GM21619 (cell line): Measurements from ENCODE around the gene OR5K2.

ENCODE experiments used
- ATAC-seq: cut with Tn5 transposase; IDR thresholded peaks from one replicate; pipeline ENCODE4 v1.9.1; 2021; ENCODE audit not compliant: unreplicated experiment

Gene OR5K2

GRCh38 chr3:98521897-98522543 lies 24.5 kb downstream of the OR5K2 start:
- peak; percentile 35 for ATAC-seq

- ATAC-seq: peak; percentile 86
Measured at GRCh38 chr3:98522544-98523281, 25.2 kb downstream of the OR5K2 start, which contains the start of gene CLDND1. Gene CLDND1, minus strand, starts transcription at chr3:98522902. Its CDS starts 1,478 bp downstream, at chr3:98521424.

GRCh38 chr3:98525494-98525893 lies 28.0 kb downstream of the OR5K2 start:
- no peak for ATAC-seq

DNA sequence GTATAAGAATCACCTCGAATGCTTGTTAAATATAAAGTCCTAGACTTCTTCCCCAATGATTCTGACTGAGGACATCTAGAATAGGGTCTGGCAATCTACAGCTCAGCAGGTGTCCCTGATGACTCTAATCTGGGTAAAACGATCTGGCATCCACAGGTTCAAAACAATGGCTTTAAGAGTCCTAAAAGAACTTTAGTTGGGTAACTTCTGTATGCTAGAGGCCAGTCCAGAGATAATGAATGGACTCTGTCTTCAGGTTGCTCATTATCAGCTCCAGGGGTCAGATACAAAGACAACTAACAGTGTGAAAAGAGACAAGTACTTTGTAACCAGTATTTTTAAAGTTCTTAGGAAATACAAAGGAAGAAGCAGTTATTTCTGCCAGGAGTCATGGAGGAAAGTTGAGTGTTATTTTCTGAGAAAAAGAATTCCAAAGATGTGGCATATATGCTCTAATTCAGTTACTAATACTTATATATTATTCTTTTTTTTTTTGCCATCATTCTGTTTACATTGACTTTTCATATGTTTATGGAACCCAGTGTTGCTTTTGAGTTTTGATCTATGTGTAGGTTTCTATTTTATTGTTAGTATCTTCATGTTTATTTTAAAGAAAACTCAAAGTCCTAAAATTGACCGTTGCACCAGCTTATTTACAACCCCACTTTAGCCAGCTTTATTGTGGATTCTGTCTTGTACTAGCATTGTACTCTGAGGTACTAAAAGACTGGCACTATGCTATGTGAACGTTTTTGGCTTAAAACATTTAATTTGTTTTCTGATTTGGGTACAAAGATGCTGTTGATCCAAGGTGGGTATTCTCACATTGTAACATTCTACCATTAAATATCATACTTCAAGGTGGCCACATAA lies 31.2 kb downstream of the OR5K2 start:
- no peak for ATAC-seq

DNA sequence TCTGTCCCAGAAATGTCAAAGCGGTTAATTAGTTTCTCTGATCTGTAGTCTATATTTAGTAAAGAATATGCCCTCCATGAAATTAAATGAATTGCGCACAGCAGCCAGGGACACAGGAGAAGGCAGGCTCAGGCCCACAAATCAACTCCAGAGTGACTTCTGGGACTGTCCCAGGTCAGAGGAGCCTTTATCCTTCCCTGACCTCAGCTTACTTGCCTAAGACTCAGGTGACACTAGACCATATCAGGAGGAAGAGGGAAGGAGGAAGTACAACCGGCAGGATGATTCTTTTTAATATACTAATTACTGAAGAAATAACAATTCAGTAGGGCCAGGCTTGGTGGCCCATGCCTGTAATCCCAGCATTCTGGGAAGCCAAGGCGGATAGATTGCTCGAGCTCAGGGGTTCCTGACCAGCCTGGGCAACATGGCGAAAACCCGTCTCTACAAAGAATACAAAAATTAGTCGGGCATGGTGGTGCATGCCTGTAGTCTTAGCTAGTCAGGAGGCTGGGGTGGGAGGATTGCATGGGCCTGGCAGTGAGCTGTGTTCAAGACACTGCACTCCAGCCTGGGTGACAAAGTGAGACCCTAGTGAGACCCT lies 32.5 kb downstream of the OR5K2 start:
- no peak for ATAC-seq

DNA sequence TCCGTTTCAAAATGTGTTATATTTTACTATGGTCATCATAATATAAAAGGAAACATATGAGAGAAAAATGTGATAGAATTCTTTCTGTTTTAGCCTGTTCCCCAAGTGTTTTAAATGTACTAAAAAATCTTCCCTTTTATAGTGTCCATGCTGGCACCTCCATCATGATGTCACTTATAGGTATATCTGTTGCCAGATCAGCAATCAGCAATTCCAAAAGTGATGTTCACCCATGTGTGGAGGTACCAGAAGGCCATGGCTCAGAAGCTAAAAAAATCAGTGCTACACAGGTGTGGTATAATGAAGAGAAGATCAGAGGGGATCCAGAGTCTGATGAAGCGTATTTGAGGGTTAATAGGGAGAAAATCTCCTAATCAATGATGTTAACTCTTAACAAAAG lies 33.2 kb downstream of the OR5K2 start:
- no peak for ATAC-seq

- peak; percentile 29 for ATAC-seq
Measured at GRCh38 chr3:98531622-98532274, 34.3 kb downstream of the OR5K2 start, which contains the start of gene GPR15. Gene GPR15, plus strand, starts transcription at chr3:98531978. Its CDS starts 56 bp downstream, at chr3:98532034.

- no peak for ATAC-seq
Measured at GRCh38 chr3:98532275-98532637, 34.8 kb downstream of the OR5K2 start.

GRCh38 chr3:98532709-98533571 lies 35.5 kb downstream of the OR5K2 start:
- ATAC-seq: no peak

- ATAC-seq: no peak
Measured at GRCh38 chr3:98534168-98534567, 36.7 kb downstream of the OR5K2 start.

GRCh38 chr3:98534734-98535133 lies 37.3 kb downstream of the OR5K2 start:
- ATAC-seq: no peak

DNA sequence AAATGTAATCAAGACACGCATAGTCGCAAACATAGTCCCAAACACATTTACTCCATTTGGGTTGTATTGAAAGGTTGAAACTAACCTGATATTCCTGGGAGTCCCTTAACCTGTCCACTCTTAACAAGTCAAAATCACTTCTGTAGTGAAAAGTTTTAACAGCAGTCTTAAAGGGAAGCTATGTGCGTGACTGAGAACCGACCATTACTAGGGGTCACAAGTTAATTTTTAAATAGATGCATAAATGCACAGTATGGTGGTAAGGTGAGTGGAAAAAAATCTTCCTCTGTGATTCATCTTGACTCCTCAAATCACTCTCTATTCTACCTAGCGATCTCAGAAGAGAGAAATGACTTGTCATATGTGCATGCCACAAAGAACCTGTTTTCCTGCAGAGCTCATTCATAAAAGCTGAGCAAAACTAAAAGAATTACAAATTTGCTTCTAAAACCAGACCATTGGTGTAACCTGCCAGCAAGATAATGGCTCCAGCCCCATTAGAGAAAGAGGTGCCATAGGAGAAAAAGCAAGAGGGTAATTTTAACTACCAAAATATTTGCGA lies 39.1 kb downstream of the OR5K2 start:
- ATAC-seq: peak; percentile 74

GRCh38 chr3:98540346-98540745 lies 42.9 kb downstream of the OR5K2 start:
- ATAC-seq: peak; percentile 43

- no peak for ATAC-seq
Measured at GRCh38 chr3:98541695-98542094, 44.2 kb downstream of the OR5K2 start.

DNA sequence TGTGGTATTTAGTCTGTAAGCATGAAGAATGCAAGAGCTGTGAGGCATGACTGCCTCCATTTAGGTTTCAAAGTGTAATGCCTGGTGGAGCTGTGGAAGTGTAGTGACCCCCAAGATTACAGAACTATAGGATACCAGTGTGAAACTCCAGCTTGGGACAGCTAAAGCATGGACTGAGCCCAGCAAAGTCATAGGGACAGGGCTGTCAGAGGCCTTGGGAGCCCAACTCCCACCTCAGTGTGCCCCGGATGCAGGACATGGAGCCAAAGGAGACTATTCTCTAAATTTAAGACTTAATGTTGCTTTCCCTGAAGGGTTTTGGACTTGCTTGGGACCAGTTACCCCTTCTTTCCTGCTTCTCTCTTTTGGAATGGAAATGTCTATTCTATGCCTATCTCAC lies 45.1 kb downstream of the OR5K2 start:
- ATAC-seq: no peak

DNA sequence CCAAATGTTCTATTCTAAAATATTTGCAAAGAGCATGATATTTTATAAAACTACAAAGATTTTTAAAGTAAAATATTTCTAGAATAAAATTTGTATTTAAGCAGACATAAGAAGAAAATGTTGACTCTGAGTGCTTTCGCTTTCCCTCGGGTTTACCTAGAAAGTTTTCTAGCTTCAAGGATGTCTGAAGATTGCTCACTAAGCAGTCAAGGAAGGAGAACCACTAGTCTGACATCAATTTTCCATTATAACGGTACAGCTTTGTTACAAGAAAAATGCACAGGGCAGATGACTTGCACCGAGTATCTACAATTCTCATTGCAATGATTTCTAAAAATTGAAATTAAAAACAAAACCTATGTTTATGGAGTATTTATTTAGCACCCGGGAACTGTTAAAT lies 48.5 kb downstream of the OR5K2 start:
- peak; percentile 62 for ATAC-seq
